ENCODE data around the gene SPAG17. TPM values are rescaled to one million over a fixed set of nuclear protein-coding genes. Genes with fewer than 3 reads are reported as not detected.

The SPAG17 gene
- polyA plus RNA-seq, 4 donors: 0.03 to 0.55 TPM; not detected in 2

- 69 to 86% (median 77%) methylated on average over 2 of the region's 2 CpGs for WGBS, 3 donors
- FAIRE-seq: no peak
- H3K4me1 ChIP-seq (ENCODE audit: control insufficient read depth in 3 of 3, insufficient read depth in 2 of 3, low read depth in 1 of 3, low read length in 2 of 3): no peaks in the 10 kb centered on the region
- no peaks in the 10 kb centered on the region for H3K27me3 ChIP-seq (ENCODE audit: control insufficient read depth in 3 of 3, insufficient read depth in 3 of 3, low read length in 3 of 3)
- no peak overlapping the region for H3K27ac ChIP-seq (ENCODE audit: low read depth in 1 of 3, low read length in 2 of 3)
- no peaks in the 10 kb centered on the region for H3K9me3 ChIP-seq (ENCODE audit: control insufficient read depth in 2 of 2, insufficient read depth in 1 of 2, low read depth in 1 of 2, low read length in 1 of 2)
- no peaks in the 10 kb centered on the region for H3K36me3 ChIP-seq (ENCODE audit: control insufficient read depth in 3 of 3, insufficient read depth in 2 of 3, low read depth in 1 of 3, low read length in 3 of 3)
- DNase-seq: no peak
- no peak overlapping the region for H3K4me3 ChIP-seq (ENCODE audit: low read depth in 1 of 3, low read length in 3 of 3)
These were observed 177.6 kb downstream of the SPAG17 start for GRCh38 chr1:118007391-118007790.

GRCh38 chr1:118004312-118004711 lies 180.7 kb downstream of the SPAG17 start:
- H3K9me3 ChIP-seq (ENCODE audit: control insufficient read depth in 2 of 2, insufficient read depth in 1 of 2, low read depth in 1 of 2, low read length in 1 of 2): no peaks in the 10 kb centered on the region
- H3K36me3 ChIP-seq (ENCODE audit: control insufficient read depth in 3 of 3, insufficient read depth in 2 of 3, low read depth in 1 of 3, low read length in 3 of 3): no peaks in the 10 kb centered on the region
- H3K4me3 ChIP-seq (ENCODE audit: low read depth in 1 of 3, low read length in 3 of 3): no peak overlapping the region
- 56 to 68% (median 67%) methylated on average over 5 of the region's 5 CpGs for WGBS, 3 donors
- no peaks in the 10 kb centered on the region for H3K4me1 ChIP-seq (ENCODE audit: control insufficient read depth in 3 of 3, insufficient read depth in 2 of 3, low read depth in 1 of 3, low read length in 2 of 3)
- no peak for FAIRE-seq
- no peak for DNase-seq
- no peak overlapping the region for H3K27ac ChIP-seq (ENCODE audit: low read depth in 1 of 3, low read length in 2 of 3)
- no peaks in the 10 kb centered on the region for H3K27me3 ChIP-seq (ENCODE audit: control insufficient read depth in 3 of 3, insufficient read depth in 3 of 3, low read length in 3 of 3)

GRCh38 chr1:117985973-117986372 lies 199.1 kb downstream of the SPAG17 start:
- no peak overlapping the region for H3K4me3 ChIP-seq (ENCODE audit: low read depth in 1 of 3, low read length in 3 of 3)
- no peaks in the 10 kb centered on the region for H3K27me3 ChIP-seq (ENCODE audit: control insufficient read depth in 3 of 3, insufficient read depth in 3 of 3, low read length in 3 of 3)
- no peaks in the 10 kb centered on the region for H3K4me1 ChIP-seq (ENCODE audit: control insufficient read depth in 3 of 3, insufficient read depth in 2 of 3, low read depth in 1 of 3, low read length in 2 of 3)
- DNase-seq (no peak), FAIRE-seq (no peak)
- no peak overlapping the region for H3K27ac ChIP-seq (ENCODE audit: low read depth in 1 of 3, low read length in 2 of 3)
- 65 to 82% (median 74%) methylated on average over 3 of the region's 3 CpGs for WGBS, 3 donors
- no peaks in the 10 kb centered on the region for H3K36me3 ChIP-seq (ENCODE audit: control insufficient read depth in 3 of 3, insufficient read depth in 2 of 3, low read depth in 1 of 3, low read length in 3 of 3)
- no peaks in the 10 kb centered on the region for H3K9me3 ChIP-seq (ENCODE audit: control insufficient read depth in 2 of 2, insufficient read depth in 1 of 2, low read depth in 1 of 2, low read length in 1 of 2)

GRCh38 chr1:117985239-117985638 lies 199.8 kb downstream of the SPAG17 start:
- DNase-seq: no peak
- H3K27me3 ChIP-seq (ENCODE audit: control insufficient read depth in 3 of 3, insufficient read depth in 3 of 3, low read length in 3 of 3): no peaks in the 10 kb centered on the region
- H3K36me3 ChIP-seq (ENCODE audit: control insufficient read depth in 3 of 3, insufficient read depth in 2 of 3, low read depth in 1 of 3, low read length in 3 of 3): no peaks in the 10 kb centered on the region
- no peaks in the 10 kb centered on the region for H3K9me3 ChIP-seq (ENCODE audit: control insufficient read depth in 2 of 2, insufficient read depth in 1 of 2, low read depth in 1 of 2, low read length in 1 of 2)
- no peaks in the 10 kb centered on the region for H3K4me1 ChIP-seq (ENCODE audit: control insufficient read depth in 3 of 3, insufficient read depth in 2 of 3, low read depth in 1 of 3, low read length in 2 of 3)
- H3K27ac ChIP-seq (ENCODE audit: low read depth in 1 of 3, low read length in 2 of 3): no peak overlapping the region
- FAIRE-seq: no peak
- H3K4me3 ChIP-seq (ENCODE audit: low read depth in 1 of 3, low read length in 3 of 3): no peak overlapping the region
- WGBS, 3 donors: 58 to 84% (median 60%) methylated on average over 1 of the region's 1 CpG

- Histone ChIP-seq H3K4me1 (ENCODE audit: control insufficient read depth in 3 of 3, insufficient read depth in 2 of 3, low read depth in 1 of 3, low read length in 2 of 3) (no peaks in the 10 kb centered on the region), H3K27ac (ENCODE audit: low read depth in 1 of 3, low read length in 2 of 3) (no peak overlapping the region), H3K27me3 (ENCODE audit: control insufficient read depth in 3 of 3, insufficient read depth in 3 of 3, low read length in 3 of 3) (no peaks in the 10 kb centered on the region), H3K36me3 (ENCODE audit: control insufficient read depth in 3 of 3, insufficient read depth in 2 of 3, low read depth in 1 of 3, low read length in 3 of 3) (no peaks in the 10 kb centered on the region), H3K4me3 (ENCODE audit: low read depth in 1 of 3, low read length in 3 of 3) (no peak overlapping the region), H3K9me3 (ENCODE audit: control insufficient read depth in 2 of 2, insufficient read depth in 1 of 2, low read depth in 1 of 2, low read length in 1 of 2) (no peaks in the 10 kb centered on the region)
- WGBS, 3 donors: 81 to 88% (median 88%) methylated on average over 5 of the region's 5 CpGs
- DNase-seq: no peak
- no peak for FAIRE-seq
These were observed 203.4 kb downstream of the SPAG17 start for GRCh38 chr1:117981455-117982192.

GRCh38 chr1:117976381-117976780 lies 208.6 kb downstream of the SPAG17 start:
- no peak overlapping the region for H3K27ac ChIP-seq (ENCODE audit: low read depth in 1 of 3, low read length in 2 of 3)
- FAIRE-seq: no peak

GRCh38 chr1:117971777-117972176 lies 213.3 kb downstream of the SPAG17 start:
- Histone ChIP-seq H3K27ac (ENCODE audit: low read depth in 1 of 3, low read length in 2 of 3) (no peak overlapping the region), H3K4me1 (ENCODE audit: control insufficient read depth in 3 of 3, insufficient read depth in 2 of 3, low read depth in 1 of 3, low read length in 2 of 3) (no peaks in the 10 kb centered on the region), H3K4me3 (ENCODE audit: low read depth in 1 of 3, low read length in 3 of 3) (no peak overlapping the region), H3K36me3 (ENCODE audit: control insufficient read depth in 3 of 3, insufficient read depth in 2 of 3, low read depth in 1 of 3, low read length in 3 of 3) (no peaks in the 10 kb centered on the region), H3K27me3 (ENCODE audit: control insufficient read depth in 3 of 3, insufficient read depth in 3 of 3, low read length in 3 of 3) (no peaks in the 10 kb centered on the region), H3K9me3 (ENCODE audit: control insufficient read depth in 2 of 2, insufficient read depth in 1 of 2, low read depth in 1 of 2, low read length in 1 of 2) (no peaks in the 10 kb centered on the region)
- no peak for FAIRE-seq
- DNase-seq: no peak

More at GRCh38 chr1:117976381-117976780, 208.6 kb downstream of the SPAG17 start:
- 35 to 67% (median 38%) methylated on average over 3 of the region's 3 CpGs for WGBS, 3 donors
- H3K4me1 ChIP-seq (ENCODE audit: control insufficient read depth in 3 of 3, insufficient read depth in 2 of 3, low read depth in 1 of 3, low read length in 2 of 3): no peaks in the 10 kb centered on the region
- no peaks in the 10 kb centered on the region for H3K36me3 ChIP-seq (ENCODE audit: control insufficient read depth in 3 of 3, insufficient read depth in 2 of 3, low read depth in 1 of 3, low read length in 3 of 3)
- H3K27me3 ChIP-seq (ENCODE audit: control insufficient read depth in 3 of 3, insufficient read depth in 3 of 3, low read length in 3 of 3): no peaks in the 10 kb centered on the region
- H3K4me3 ChIP-seq (ENCODE audit: low read depth in 1 of 3, low read length in 3 of 3): no peak overlapping the region
- no peaks in the 10 kb centered on the region for H3K9me3 ChIP-seq (ENCODE audit: control insufficient read depth in 2 of 2, insufficient read depth in 1 of 2, low read depth in 1 of 2, low read length in 1 of 2)
- no peak for DNase-seq

GRCh38 chr1:117970252-117970651 lies 214.8 kb downstream of the SPAG17 start:
- Histone ChIP-seq H3K27me3 (ENCODE audit: control insufficient read depth in 3 of 3, insufficient read depth in 3 of 3, low read length in 3 of 3) (no peaks in the 10 kb centered on the region), H3K9me3 (ENCODE audit: control insufficient read depth in 2 of 2, insufficient read depth in 1 of 2, low read depth in 1 of 2, low read length in 1 of 2) (no peaks in the 10 kb centered on the region), H3K4me1 (ENCODE audit: control insufficient read depth in 3 of 3, insufficient read depth in 2 of 3, low read depth in 1 of 3, low read length in 2 of 3) (no peaks in the 10 kb centered on the region), H3K36me3 (ENCODE audit: control insufficient read depth in 3 of 3, insufficient read depth in 2 of 3, low read depth in 1 of 3, low read length in 3 of 3) (no peaks in the 10 kb centered on the region), H3K27ac (ENCODE audit: low read depth in 1 of 3, low read length in 2 of 3) (no peak overlapping the region), H3K4me3 (ENCODE audit: low read depth in 1 of 3, low read length in 3 of 3) (no peak overlapping the region)
- DNase-seq: no peak
- no peak for FAIRE-seq
- WGBS, 3 donors: 87 to 89% (median 87%) methylated on average over 9 of the region's 9 CpGs

- H3K27ac ChIP-seq (ENCODE audit: low read depth in 1 of 3, low read length in 2 of 3): no peak overlapping the region
- no peaks in the 10 kb centered on the region for H3K36me3 ChIP-seq (ENCODE audit: control insufficient read depth in 3 of 3, insufficient read depth in 2 of 3, low read depth in 1 of 3, low read length in 3 of 3)
- no peaks in the 10 kb centered on the region for H3K27me3 ChIP-seq (ENCODE audit: control insufficient read depth in 3 of 3, insufficient read depth in 3 of 3, low read length in 3 of 3)
- no peaks in the 10 kb centered on the region for H3K4me1 ChIP-seq (ENCODE audit: control insufficient read depth in 3 of 3, insufficient read depth in 2 of 3, low read depth in 1 of 3, low read length in 2 of 3)
- no peak overlapping the region for H3K4me3 ChIP-seq (ENCODE audit: low read depth in 1 of 3, low read length in 3 of 3)
- 5 to 12% (median 9%) methylated on average over 1 of the region's 1 CpG for WGBS, 3 donors
- no peak for DNase-seq
- no peak for FAIRE-seq
- no peaks in the 10 kb centered on the region for H3K9me3 ChIP-seq (ENCODE audit: control insufficient read depth in 2 of 2, insufficient read depth in 1 of 2, low read depth in 1 of 2, low read length in 1 of 2)
These were observed 217.1 kb downstream of the SPAG17 start for GRCh38 chr1:117967881-117968280.

Measured in small intestine (tissue), 7 donors.